Measurements from ENCODE around the gene JPH3. TPM values are rescaled to one million over a fixed set of nuclear protein-coding genes. Genes with fewer than 3 reads are reported as not detected.
A peak's percentile ranks its signal among the peaks of the same experiment; 100 is the strongest.

JPH3 gene
- total and polyA plus RNA-seq, 10 of the 15 experiments (the other 5 are each of a cell fraction or from before 2014, with no cell fraction given), result 0.05 TPM; not detected in 9

- TF ChIP-seq HSF1 (IDR thresholded peaks at IDR 0.05; ENCODE audit: low read depth, low read length) (no peak), ZBTB33 (IDR thresholded peaks at IDR 0.05) (no peak), TBL1XR1 (IDR thresholded peaks at IDR 0.05; ENCODE audit: low read depth, low read length) (no peak), ZNF687 (IDR thresholded peaks at IDR 0.05) (no peak), RUNX3 (IDR thresholded peaks at IDR 0.05; ENCODE audit: low read length) (peak; percentile 63), RAD51 (IDR thresholded peaks at IDR 0.05) (no peak), DPF2 (IDR thresholded peaks at IDR 0.05) (no peak), BHLHE40 (IDR thresholded peaks at IDR 0.05; ENCODE audit: borderline replicate concordance in 1 of 2, low read depth in 2 of 2, low read length in 1 of 2) (no peak), RELB (IDR thresholded peaks at IDR 0.05; ENCODE audit: low read depth) (no peak), BMI1 (IDR thresholded peaks at IDR 0.05; ENCODE audit: borderline replicate concordance) (no peak), IRF4 (IDR thresholded peaks at IDR 0.05; ENCODE audit: low read depth, low read length) (peak; percentile 52; the same call in 1 of the 2 replicates), NFYA (IDR thresholded peaks at IDR 0.05; ENCODE audit: borderline replicate concordance, low read depth, low read length) (no peak), HCFC1 (IDR thresholded peaks at IDR 0.05; ENCODE audit: low read length) (peak; percentile 75), ZNF592 (IDR thresholded peaks at IDR 0.05) (no peak), MYC (IDR thresholded peaks at IDR 0.05; ENCODE audit: insufficient read depth, insufficient read length, insufficient replicate concordance, low read length, severe bottlenecking) (no peak), SMAD1 (IDR thresholded peaks at IDR 0.05; ENCODE audit: low read depth, partially characterized antibody) (no peak)
Observed at GRCh38 chr16:87657621-87658192, 55.4 kb downstream of the JPH3 start (continued).

All from GM12878 (cell line).